Activated T-helper 17 cell treated with anti-CD3 and anti-CD28 coated beads, Interleukin-2, amount 50 U/mL, for 72 hours (primary cell): ENCODE results near the gene KCNJ13. TPM values are rescaled to one million over a fixed set of nuclear protein-coding genes. Genes with fewer than 3 reads are reported as not detected.

Experiments used
- ATAC-seq: fragments of 150-1000 bp; cut with Tn5 transposase; replicated peaks from 2 replicates; pipeline ENCODE4 v1.10.0; 2021; ENCODE audit warnings: mild to moderate bottlenecking, moderate library complexity
- H3K27ac Mint-ChIP-seq: one replicate; pipeline ENCODE4 v1.8.0; 2022; ENCODE audit warnings: mixed read lengths
- H3K27me3 Mint-ChIP-seq: one replicate; pipeline ENCODE4 v1.8.0; 2022; ENCODE audit warnings: mixed read lengths
- H3K36me3 Mint-ChIP-seq: one replicate; pipeline ENCODE4 v1.8.0; 2022; ENCODE audit warnings: low read depth, mild to moderate bottlenecking, mixed read lengths
- H3K4me1 Mint-ChIP-seq: one replicate; pipeline ENCODE4 v1.8.0; 2022; ENCODE audit warnings: mixed read lengths
- H3K4me3 Mint-ChIP-seq: one replicate; pipeline ENCODE4 v1.8.0; 2022; ENCODE audit warnings: mild to moderate bottlenecking, mixed read lengths
- H3K9me3 Mint-ChIP-seq: one replicate; pipeline ENCODE4 v1.8.0; 2022; ENCODE audit warnings: mixed read lengths
- total RNA-seq, 2 donors: library from RNA; stranded (reverse); gene quantifications; one replicate each; pipeline ENCODE4 v1.2.3, GENCODE V29; 2022

The KCNJ13 gene
- total RNA-seq, result not detected

DNA sequence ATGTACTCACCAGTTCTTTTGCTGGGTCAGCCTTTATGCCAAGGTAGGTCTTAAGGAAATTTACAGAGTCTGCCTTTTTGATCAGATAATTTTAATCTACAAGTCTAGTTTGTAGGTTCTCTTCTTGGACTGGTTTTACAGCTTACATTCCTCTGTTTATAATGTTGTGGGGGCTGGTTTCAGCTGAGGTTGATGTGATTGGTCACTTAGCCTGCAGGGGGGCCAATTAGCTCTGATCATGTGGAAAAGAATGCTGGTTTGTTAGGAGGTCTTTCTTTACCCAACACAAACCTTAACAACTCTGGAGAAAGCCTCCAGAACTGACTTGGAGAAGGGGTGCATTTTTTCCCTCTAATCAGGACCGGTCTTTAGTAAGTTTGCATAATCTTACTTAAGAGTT, at the start of gene KCNJ13:
Gene KCNJ13 (minus strand): TSS at position 131 of the 400 bp plus-strand sequence. CDS start 5,203 bp downstream, outside the sequence.
- H3K4me1 Mint-ChIP-seq, result peaks cover 13% of the 10 kb centered on the region
- no peaks in the 10 kb centered on the region for H3K9me3 Mint-ChIP-seq
- H3K27me3 Mint-ChIP-seq, result no peaks in the 10 kb centered on the region
- ATAC-seq, result no peak
- no peak within 1 kb of the TSS for H3K4me3 Mint-ChIP-seq
- peaks cover 51% of the 10 kb centered on the region for H3K36me3 Mint-ChIP-seq
- H3K27ac Mint-ChIP-seq, result no peak within 1 kb of the TSS

DNA sequence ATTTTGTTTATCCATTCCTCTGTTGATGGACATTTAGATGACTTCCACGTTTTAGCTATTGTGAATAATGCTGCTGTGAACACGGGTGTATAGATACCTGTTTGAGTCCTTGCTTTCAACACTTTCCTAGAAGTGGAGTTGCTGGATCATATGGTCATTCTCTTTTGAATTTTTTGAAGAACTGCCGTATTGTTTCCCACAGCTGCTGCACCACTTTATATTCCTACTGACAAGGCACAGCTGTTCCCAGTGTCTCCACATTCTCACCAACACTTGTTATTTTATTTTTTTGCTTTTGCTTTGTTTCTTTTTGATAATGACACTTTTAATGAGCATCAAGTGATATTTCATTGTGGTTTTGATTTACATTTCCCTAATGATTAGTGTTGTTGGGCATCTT, 41.4 kb upstream of the KCNJ13 start:
- peaks cover 97% of the 10 kb centered on the region for H3K36me3 Mint-ChIP-seq
- H3K27me3 Mint-ChIP-seq, result no peaks in the 10 kb centered on the region
- no peak overlapping the region for H3K4me3 Mint-ChIP-seq
- H3K9me3 Mint-ChIP-seq, result no peaks in the 10 kb centered on the region
- H3K27ac Mint-ChIP-seq, result peak overlapping the region; percentile 36
- ATAC-seq, result no peak
- no peaks in the 10 kb centered on the region for H3K4me1 Mint-ChIP-seq

DNA sequence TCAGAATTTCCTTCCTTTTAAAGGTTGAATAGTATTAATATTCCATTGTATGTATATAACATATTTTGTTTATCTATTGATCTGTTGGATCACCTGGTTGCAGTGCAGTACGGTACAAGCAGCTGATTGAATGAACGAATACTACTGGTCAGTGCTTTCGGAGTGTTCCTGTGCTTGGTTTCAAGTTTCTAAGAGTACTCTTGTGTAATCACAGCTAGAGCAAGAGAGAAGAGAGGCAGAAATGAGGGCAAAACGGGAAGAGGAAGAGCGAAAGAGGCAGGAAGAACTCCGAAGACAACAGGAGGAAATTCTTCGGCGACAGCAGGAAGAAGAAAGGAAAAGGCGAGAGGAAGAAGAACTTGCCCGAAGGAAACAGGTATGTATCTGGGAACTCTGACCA, 40.3 kb upstream of the KCNJ13 start:
- Mint-ChIP-seq H3K36me3 (peaks cover 97% of the 10 kb centered on the region), H3K27ac (no peak overlapping the region), H3K4me3 (no peak overlapping the region), H3K27me3 (no peaks in the 10 kb centered on the region), H3K4me1 (no peaks in the 10 kb centered on the region), H3K9me3 (no peaks in the 10 kb centered on the region)
- ATAC-seq, result no peak

DNA sequence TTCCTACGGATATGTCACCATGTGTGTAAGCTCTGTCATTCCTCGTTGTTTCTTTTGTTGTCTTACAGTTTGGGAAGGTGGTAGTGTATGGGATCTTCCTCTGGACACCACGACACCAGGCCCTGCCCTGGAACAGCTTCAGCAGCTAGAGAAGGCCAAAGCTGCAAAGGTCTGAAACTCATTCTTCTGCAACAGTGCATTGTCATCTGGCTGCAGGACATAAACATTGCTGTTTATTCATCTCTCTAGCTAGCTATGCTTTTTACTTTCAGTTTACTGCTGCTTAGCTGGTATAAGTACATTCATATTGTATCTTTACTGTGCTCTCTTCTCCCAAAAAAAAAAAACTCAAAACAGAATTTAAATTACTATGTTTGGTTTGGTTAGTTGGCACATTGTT, 39.2 kb upstream of the KCNJ13 start:
- Mint-ChIP-seq H3K4me3 (no peak overlapping the region), H3K9me3 (no peaks in the 10 kb centered on the region), H3K27ac (no peak overlapping the region), H3K4me1 (no peaks in the 10 kb centered on the region), H3K36me3 (peaks cover 97% of the 10 kb centered on the region), H3K27me3 (no peaks in the 10 kb centered on the region)
- ATAC-seq, result no peak

DNA sequence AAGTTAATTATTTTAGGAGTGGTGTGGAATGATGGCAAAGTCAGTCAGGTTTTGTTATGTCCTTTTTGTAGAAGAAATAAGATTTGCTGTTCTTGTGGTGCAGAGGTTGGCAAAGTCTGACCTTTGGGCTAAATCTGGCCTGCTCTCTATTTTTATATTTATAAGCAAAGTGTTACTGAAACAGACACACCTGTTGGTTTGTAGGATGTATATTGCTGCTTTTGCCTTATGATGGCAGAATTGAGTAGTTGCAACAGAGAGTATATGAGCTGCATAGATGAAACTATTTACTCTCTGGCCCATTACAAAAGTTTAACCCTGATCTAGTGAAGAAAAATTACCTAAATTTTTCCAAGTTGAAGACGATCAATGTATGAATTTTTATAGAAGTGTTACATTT, 34.1 kb upstream of the KCNJ13 start:
- ATAC-seq, result no peak
- Mint-ChIP-seq H3K9me3 (no peaks in the 10 kb centered on the region), H3K4me1 (no peaks in the 10 kb centered on the region), H3K4me3 (no peak overlapping the region), H3K36me3 (peaks cover 95% of the 10 kb centered on the region), H3K27ac (no peak overlapping the region), H3K27me3 (no peaks in the 10 kb centered on the region)

DNA sequence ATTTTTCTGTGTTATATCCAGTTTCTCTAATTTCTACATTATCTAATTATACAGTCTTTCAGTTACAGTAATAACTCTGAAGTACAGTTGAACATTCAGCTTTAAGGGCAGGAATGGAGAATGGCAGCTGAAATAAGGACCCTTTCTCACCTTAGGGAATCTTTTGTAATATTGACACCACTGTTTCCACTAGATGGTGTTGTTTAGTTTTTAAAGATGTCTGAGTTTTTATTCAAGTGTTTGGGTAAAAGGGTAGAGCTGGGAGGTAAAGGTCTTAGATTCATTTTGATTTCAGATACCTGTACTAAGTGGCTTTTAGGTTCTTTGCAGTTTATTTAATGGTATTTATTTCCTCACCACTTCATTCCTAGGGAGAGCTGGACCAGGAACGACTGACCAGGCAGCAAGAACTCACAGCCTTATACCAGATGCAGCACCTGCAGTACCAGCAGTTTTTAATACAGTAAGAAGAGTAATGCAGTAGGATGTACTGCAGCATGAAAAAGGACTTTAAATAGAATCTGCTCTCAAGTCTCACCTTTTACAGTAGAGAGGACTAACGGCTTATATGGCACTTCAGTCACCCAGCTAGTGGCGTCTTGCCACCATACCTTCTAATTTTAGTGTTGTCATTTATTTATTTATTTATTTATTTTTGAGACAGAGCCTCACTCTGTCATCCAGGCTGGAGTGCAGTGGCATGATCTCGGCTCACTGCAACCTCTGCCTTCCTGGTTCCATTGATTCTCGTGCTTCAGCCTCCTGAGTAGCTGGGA, 33.2 kb upstream of the KCNJ13 start:
- Mint-ChIP-seq H3K27ac (no peak overlapping the region), H3K4me3 (no peak overlapping the region), H3K9me3 (no peaks in the 10 kb centered on the region), H3K36me3 (peaks cover 95% of the 10 kb centered on the region), H3K4me1 (peaks cover 5% of the 10 kb centered on the region), H3K27me3 (no peaks in the 10 kb centered on the region)
- ATAC-seq, result no peak

DNA sequence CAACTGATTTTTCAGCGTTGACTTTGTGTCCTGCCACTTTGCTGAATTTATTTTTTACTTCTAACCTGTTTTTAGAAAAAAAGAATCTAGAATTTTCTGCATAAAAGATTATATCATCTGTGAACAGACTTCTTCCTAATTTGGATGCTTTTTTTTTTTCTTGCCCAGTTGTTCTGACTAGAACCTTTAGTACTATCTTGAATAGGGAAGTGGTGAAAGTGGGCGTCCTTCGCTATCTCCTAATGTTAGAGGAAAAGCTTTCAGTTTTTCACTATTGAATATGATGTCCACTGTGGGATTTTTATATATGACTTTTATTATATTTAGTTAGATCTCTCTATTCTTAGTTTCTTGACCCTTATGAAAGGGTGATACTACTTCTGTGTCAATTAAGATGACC, 25.7 kb upstream of the KCNJ13 start:
- Mint-ChIP-seq H3K27ac (no peak overlapping the region), H3K4me3 (no peak overlapping the region), H3K27me3 (no peaks in the 10 kb centered on the region), H3K4me1 (peaks cover 5% of the 10 kb centered on the region), H3K36me3 (peaks cover 78% of the 10 kb centered on the region), H3K9me3 (no peaks in the 10 kb centered on the region)
- no peak for ATAC-seq

DNA sequence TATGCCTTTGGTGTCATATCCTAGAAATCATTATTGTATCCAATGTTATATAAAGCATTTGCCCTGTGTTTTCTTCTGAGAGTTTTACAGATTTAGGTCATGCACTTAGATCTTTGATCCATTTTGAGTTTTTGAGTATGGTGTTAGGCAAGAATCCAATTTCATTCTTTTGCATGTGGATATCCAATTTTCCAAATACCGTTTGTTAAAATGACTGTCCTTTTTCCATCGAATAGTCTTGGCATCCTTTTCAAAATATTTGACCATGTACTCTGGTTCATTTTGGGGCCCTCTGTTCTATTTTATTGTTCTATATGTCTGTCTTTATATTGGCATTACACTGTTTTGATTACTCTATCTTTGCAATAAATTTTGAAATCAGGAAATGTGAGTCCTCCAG, 23.8 kb upstream of the KCNJ13 start:
- no peak overlapping the region for H3K4me3 Mint-ChIP-seq
- no peaks in the 10 kb centered on the region for H3K9me3 Mint-ChIP-seq
- no peak for ATAC-seq
- no peak overlapping the region for H3K27ac Mint-ChIP-seq
- H3K36me3 Mint-ChIP-seq, result peaks cover 59% of the 10 kb centered on the region
- H3K4me1 Mint-ChIP-seq, result peaks cover 2% of the 10 kb centered on the region
- H3K27me3 Mint-ChIP-seq, result no peaks in the 10 kb centered on the region

DNA sequence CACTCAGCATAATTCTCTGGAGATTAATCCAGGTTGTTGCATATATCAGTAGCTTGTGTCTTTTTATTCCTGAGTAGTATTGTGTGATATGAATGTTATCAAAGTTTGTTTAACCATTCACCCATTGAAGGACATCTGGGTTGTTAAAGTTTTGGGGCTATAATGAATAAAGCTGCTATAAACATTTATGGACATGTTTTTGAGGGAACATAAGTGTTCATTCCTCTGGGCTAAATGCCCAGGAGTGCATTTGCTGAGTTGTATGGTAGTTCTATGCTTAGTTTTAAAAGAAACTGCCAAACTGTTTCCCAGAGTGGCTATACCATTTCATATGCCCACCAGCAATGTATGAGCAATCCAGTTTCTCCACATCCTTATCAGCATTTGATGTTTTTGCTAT, 21.8 kb upstream of the KCNJ13 start:
- no peak overlapping the region for H3K4me3 Mint-ChIP-seq
- no peak overlapping the region for H3K27ac Mint-ChIP-seq
- H3K4me1 Mint-ChIP-seq, result no peaks in the 10 kb centered on the region
- H3K9me3 Mint-ChIP-seq, result no peaks in the 10 kb centered on the region
- no peak for ATAC-seq
- peaks cover 40% of the 10 kb centered on the region for H3K36me3 Mint-ChIP-seq
- H3K27me3 Mint-ChIP-seq, result no peaks in the 10 kb centered on the region

DNA sequence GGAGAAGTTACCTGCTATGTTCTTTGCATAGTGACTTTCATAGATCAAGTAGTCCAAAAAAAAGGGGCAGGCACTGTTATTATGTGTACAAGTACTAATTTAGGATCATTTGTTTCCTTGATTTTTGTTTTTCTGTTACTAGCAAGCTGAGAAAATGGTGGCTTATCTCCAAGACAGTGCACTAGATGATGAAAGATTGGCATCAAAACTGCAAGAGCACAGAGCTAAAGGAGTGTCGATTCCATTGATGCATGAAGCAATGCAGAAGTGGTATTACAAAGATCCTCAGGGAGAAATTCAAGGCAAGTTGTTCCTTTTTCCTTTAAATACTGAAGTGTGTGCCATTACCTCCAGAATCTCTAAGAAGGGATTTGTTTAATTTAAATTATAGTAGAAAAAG, 19.6 kb upstream of the KCNJ13 start:
- no peaks in the 10 kb centered on the region for H3K4me1 Mint-ChIP-seq
- peaks cover 21% of the 10 kb centered on the region for H3K36me3 Mint-ChIP-seq
- ATAC-seq, result no peak
- no peak overlapping the region for H3K27ac Mint-ChIP-seq
- no peaks in the 10 kb centered on the region for H3K9me3 Mint-ChIP-seq
- H3K27me3 Mint-ChIP-seq, result no peaks in the 10 kb centered on the region
- H3K4me3 Mint-ChIP-seq, result no peak overlapping the region

DNA sequence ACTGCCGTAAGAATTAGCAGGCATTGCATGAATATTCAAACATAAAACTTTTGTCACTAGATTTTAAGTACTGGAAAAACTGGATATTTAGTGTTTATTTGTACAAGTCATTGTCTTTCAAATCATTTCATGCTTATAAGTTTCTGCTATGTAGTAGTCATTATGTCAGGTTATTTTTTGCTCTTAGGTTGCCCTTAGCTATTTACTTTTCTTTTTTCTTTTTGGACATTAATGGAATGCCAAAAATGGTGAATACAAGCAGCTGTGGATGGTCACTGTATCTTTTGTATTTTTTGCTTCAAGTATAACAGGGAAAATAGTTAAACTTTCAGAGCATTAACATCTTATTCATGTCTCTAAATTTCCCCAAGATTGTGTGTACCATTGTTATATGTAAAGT, 18.6 kb upstream of the KCNJ13 start:
- Mint-ChIP-seq H3K4me3 (no peak overlapping the region), H3K9me3 (no peaks in the 10 kb centered on the region), H3K36me3 (peaks cover 12% of the 10 kb centered on the region), H3K4me1 (no peaks in the 10 kb centered on the region), H3K27ac (no peak overlapping the region), H3K27me3 (no peaks in the 10 kb centered on the region)
- ATAC-seq, result no peak

DNA sequence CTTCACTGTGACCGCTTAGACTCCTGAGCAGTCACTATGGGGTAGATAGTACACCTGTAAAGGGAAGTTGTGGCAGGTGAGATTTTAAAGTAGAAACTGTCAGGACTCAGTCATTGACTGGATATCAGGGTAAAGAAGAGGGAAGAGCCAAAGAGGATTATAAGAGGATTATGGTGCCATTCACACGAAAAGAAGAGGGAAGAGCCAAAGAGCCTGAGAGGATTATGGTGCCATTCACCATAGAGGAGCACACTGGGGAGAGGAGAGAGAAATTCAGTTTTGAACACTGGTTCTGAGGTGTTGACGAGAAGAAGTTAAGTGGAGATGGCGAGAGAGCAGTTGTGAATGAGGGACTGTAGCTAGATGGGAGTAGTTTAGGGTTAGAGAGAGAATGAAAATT, 16.9 kb upstream of the KCNJ13 start:
- ATAC-seq, result no peak
- H3K27me3 Mint-ChIP-seq, result no peaks in the 10 kb centered on the region
- H3K36me3 Mint-ChIP-seq, result no peaks in the 10 kb centered on the region
- H3K27ac Mint-ChIP-seq, result no peak overlapping the region
- H3K9me3 Mint-ChIP-seq, result no peaks in the 10 kb centered on the region
- H3K4me3 Mint-ChIP-seq, result no peak overlapping the region
- no peaks in the 10 kb centered on the region for H3K4me1 Mint-ChIP-seq

DNA sequence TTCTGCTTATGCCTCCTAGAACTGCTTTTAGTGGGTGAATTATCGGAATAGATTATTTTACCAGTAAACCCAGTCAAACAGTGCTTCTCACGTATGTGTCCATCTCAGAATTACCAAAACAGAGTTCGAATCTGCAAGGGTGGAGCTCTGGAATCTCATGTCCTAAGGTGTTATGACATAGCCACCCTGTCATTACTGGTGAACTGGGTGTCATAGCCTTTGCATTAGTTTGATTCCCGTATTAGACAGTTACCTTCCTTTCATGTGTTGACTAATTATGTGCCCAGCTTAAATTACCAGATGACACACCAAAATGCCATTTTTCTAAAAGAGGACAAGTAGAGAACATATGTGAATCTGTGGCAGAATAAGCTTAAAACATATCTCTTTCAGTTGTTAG, 15.2 kb upstream of the KCNJ13 start:
- H3K36me3 Mint-ChIP-seq, result no peaks in the 10 kb centered on the region
- H3K27me3 Mint-ChIP-seq, result no peaks in the 10 kb centered on the region
- no peaks in the 10 kb centered on the region for H3K9me3 Mint-ChIP-seq
- ATAC-seq, result no peak
- no peak overlapping the region for H3K4me3 Mint-ChIP-seq
- H3K27ac Mint-ChIP-seq, result no peak overlapping the region
- no peaks in the 10 kb centered on the region for H3K4me1 Mint-ChIP-seq

DNA sequence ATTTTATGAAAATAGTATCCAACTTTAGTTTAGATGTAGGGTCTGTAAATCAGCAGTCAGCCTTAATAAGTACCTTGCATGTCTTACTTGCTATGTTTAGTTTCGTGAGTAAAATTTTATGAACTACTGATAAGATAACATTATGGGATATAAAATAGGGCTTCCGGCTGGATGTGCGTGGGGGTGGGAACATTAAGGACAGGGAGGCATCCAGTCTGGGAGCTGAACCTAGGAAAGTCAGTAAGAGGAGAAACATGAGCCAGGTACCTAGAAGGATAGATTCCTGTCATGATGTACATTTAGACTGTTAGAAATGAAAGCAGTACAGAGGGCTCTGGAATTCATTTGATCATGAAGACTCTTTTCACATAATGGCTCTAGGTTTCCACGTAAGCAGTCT, 12.7 kb upstream of the KCNJ13 start:
- H3K9me3 Mint-ChIP-seq, result no peaks in the 10 kb centered on the region

DNA sequence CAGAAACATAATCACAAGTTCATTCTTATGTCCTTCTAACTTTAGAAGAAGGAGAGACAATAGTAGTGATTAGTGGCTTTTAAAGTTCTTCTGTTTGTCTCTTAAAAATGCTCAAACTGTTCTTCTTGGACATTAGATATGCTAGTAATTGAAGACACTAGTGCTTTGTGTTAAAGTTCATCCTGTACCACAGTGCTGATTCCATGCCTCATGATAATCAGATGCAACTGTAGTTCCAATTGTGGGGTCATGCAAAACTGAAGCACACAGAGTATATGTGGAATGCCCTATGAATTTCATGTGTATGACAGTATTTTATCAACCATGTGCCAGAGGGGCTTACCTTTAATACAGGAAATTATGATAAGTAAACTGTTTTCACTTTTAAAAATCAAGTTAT, 11.4 kb upstream of the KCNJ13 start:
- Mint-ChIP-seq H3K27ac (no peak overlapping the region), H3K4me3 (no peak overlapping the region), H3K9me3 (no peaks in the 10 kb centered on the region), H3K36me3 (peaks cover 23% of the 10 kb centered on the region), H3K4me1 (no peaks in the 10 kb centered on the region), H3K27me3 (no peaks in the 10 kb centered on the region)
- ATAC-seq, result no peak

More for the DNA sequence above, 12.7 kb upstream of the KCNJ13 start:
- H3K4me1 Mint-ChIP-seq, result no peaks in the 10 kb centered on the region
- peaks cover 13% of the 10 kb centered on the region for H3K36me3 Mint-ChIP-seq
- no peaks in the 10 kb centered on the region for H3K27me3 Mint-ChIP-seq
- no peak for ATAC-seq
- no peak overlapping the region for H3K4me3 Mint-ChIP-seq
- H3K27ac Mint-ChIP-seq, result no peak overlapping the region

DNA sequence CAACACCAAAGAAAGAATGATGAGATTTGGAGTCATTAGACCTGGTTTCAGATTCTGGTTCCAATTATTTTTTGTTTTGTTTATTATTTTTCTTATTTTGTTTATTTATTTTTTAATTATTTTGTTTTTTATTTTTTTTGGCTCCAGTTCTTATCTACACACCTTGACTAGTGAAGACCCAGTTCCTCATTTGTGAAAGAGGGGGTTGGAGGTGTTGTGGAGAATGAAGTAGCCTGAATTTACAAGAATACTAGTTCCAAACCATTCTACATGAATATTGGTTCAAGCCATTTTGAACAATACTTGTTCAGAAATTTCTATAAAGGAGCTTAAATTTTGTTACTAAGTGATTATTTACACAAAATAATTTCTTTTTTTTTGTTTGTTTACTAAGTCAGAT, 6.9 kb upstream of the KCNJ13 start:
- H3K4me1 Mint-ChIP-seq, result peaks cover 8% of the 10 kb centered on the region
- peak overlapping the region; percentile 68 for H3K27ac Mint-ChIP-seq
- no peaks in the 10 kb centered on the region for H3K9me3 Mint-ChIP-seq
- no peak for ATAC-seq
- peaks cover 43% of the 10 kb centered on the region for H3K36me3 Mint-ChIP-seq
- no peaks in the 10 kb centered on the region for H3K27me3 Mint-ChIP-seq
- no peak overlapping the region for H3K4me3 Mint-ChIP-seq
